ENCODE data around the gene MS4A3. TPM values are rescaled to one million over a fixed set of nuclear protein-coding genes. Genes with fewer than 3 reads are reported as not detected.

Gene MS4A3
- total and polyA plus RNA-seq, 11 donors, result 0.11 to 1.4 TPM; not detected in 9

- DNase-seq (no peak), ATAC-seq (no peak)
- Histone ChIP-seq H3K4me1 (no peaks in the 10 kb centered on the region), H3K9me3 (no peaks in the 10 kb centered on the region), H3K4me3 (no peak overlapping the region), H3K27ac (no peak overlapping the region), H3K27me3 (no peaks in the 10 kb centered on the region), H3K36me3 (no peaks in the 10 kb centered on the region)
- intact Hi-C loops (cut with DNase I), result no loop called here
- no peak for TF ChIP-seq POLR2A (IDR thresholded peaks at IDR 0.05)
- TF ChIP-seq CTCF (IDR thresholded peaks at IDR 0.05), result no peak
- WGBS, 4 donors, result 67 to 82% (median 75%) methylated on average over 3 of the region's 3 CpGs
Measured at GRCh38 chr11:60084631-60085273, 28.3 kb downstream of the MS4A3 start.

- Histone ChIP-seq H3K4me3 (no peak overlapping the region), H3K27me3 (no peaks in the 10 kb centered on the region), H3K9me3 (no peaks in the 10 kb centered on the region), H3K36me3 (no peaks in the 10 kb centered on the region), H3K4me1 (no peaks in the 10 kb centered on the region), H3K27ac (no peak overlapping the region)
- ATAC-seq, result no peak
- 72 to 82% (median 78%) methylated on average over 2 of the region's 2 CpGs for WGBS, 4 donors
- intact Hi-C loops (cut with DNase I), result no loop called here
- no peak for TF ChIP-seq CTCF (IDR thresholded peaks at IDR 0.05)
- TF ChIP-seq POLR2A (IDR thresholded peaks at IDR 0.05), result no peak
- DNase-seq, result no peak
Measured at GRCh38 chr11:60085909-60086308, 29.4 kb downstream of the MS4A3 start.

- Histone ChIP-seq H3K27me3 (peaks cover 0 to 6% (median 0%) of the 10 kb centered on the region in 9 donors), H3K4me1 (no peaks in the 10 kb centered on the region), H3K4me3 (no peak overlapping the region), H3K36me3 (no peaks in the 10 kb centered on the region), H3K27ac (no peak overlapping the region), H3K9me3 (no peaks in the 10 kb centered on the region)
- ATAC-seq (peak in 1 of 4 donors; percentile 75), DNase-seq (no peak)
- intact Hi-C loops (cut with DNase I), result no loop called here
- no peak for TF ChIP-seq CTCF (IDR thresholded peaks at IDR 0.05)
- no peak for TF ChIP-seq POLR2A (IDR thresholded peaks at IDR 0.05)
- 34 to 78% (median 60%) methylated on average over 1 of the region's 1 CpG for WGBS, 4 donors
Measured at GRCh38 chr11:60087239-60087638, 30.8 kb downstream of the MS4A3 start.

- Histone ChIP-seq H3K4me1 (no peaks in the 10 kb centered on the region), H3K27ac (no peak within 1 kb of the TSS), H3K36me3 (no peaks in the 10 kb centered on the region), H3K4me3 (no peak within 1 kb of the TSS), H3K27me3 (peaks cover 0 to 7% (median 0%) of the 10 kb centered on the region in 9 donors), H3K9me3 (no peaks in the 10 kb centered on the region)
- 84 to 91% (median 88%) methylated on average over 1 of the region's 1 CpG for WGBS, 4 donors
- intact Hi-C loops (cut with DNase I), result no loop called here
- ATAC-seq, result no peak
- no peak for TF ChIP-seq POLR2A (IDR thresholded peaks at IDR 0.05)
- TF ChIP-seq CTCF (IDR thresholded peaks at IDR 0.05), result no peak
- DNase-seq, result no peak
Measured at GRCh38 chr11:60088364-60088763, 31.9 kb downstream of the MS4A3 start, which contains the start of gene MS4A2. TSS of gene MS4A2 (plus strand) at chr11:60088664. CDS start at chr11:60088766, 102 bp downstream.
